ENCODE data around the gene PRKCI.
"Not testable (repeated sequence)": the region's sequence is repeated elsewhere in the genome, so short reads cannot be mapped to it uniquely, and the experiment has no call there.

The PRKCI gene

GRCh38 chr3:170296703-170297102, 74.5 kb downstream of the PRKCI start:
- no peak for DNase-seq (ENCODE audit: low read depth)

DNA sequence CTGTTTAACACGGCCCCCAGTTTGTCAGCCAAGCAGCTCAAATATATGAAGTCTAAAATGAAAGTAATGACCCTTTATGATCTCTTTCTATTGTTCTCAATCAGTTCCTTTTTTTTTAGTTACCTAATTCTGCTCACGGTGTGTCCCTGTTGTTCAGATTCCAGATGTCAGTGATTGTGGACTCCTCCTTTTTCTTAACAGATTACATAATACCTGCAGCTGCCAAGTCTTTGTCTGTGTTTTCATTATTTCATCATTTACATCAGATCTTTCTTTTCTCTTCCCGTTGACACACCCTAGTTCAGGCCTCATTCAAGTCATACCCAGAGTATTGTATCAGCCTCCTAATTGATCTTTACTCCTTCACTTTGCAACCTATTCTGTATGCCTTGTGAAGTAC, 79.2 kb downstream of the PRKCI start:
- DNase-seq (ENCODE audit: low read depth), result no peak

DNA sequence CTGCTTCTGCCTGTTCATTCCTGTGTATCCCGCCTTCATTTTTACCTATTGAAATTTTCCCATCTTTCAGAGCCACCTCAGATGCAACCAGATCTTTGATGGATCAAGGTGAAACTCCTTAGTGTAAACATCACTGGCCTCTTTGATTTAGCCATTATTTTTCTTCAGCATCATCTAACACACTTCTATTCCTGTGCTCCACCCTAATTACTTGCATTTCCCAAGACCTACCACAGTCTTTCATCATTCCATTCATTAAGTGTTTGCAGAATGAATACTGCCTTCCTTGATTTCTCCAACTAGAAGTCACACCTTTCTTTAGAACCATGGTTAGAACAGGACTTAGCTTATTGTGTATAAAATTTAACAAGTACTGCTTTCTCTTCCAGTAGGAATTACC, 79.8 kb downstream of the PRKCI start:
- no peak for DNase-seq (ENCODE audit: low read depth)

GRCh38 chr3:170306015-170306414, 83.8 kb downstream of the PRKCI start:
- DNase-seq (ENCODE audit: low read depth), result no peak

DNA sequence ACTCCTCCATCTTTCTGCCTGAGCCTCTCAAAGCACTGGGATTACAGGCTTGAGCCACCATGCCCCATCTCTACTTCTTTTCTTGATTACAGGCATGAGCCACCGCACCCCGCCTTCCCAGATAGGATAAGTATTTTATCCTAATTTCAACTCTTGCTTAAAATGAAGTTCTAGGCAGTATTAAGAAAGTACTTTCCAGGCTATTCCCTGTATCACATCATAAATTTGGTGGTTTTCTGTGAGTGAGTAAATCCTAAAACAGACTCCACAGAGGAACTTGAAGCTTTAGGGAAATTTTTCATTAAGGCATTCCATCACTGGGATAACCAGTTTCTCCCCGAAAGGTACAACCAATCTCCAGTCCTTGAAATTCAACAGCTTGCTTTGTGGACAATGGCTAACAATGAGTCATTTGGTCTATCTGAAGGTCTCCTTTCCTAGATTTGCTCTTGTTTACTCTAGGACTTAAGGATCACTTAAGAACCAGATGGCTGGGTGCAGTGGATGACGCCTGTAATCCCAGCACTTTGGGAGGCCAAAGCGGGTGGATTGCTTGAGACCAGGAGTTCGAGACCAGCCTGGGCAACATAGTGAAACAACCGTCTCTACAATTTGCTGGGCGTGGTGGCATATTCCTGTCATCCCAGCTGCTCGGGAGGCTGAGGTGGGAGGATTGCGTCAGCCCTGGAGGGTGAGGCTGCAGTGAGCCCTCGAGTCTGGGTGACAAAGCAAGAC, 85.6 kb downstream of the PRKCI start:
- no peak for DNase-seq (ENCODE audit: low read depth)

DNA sequence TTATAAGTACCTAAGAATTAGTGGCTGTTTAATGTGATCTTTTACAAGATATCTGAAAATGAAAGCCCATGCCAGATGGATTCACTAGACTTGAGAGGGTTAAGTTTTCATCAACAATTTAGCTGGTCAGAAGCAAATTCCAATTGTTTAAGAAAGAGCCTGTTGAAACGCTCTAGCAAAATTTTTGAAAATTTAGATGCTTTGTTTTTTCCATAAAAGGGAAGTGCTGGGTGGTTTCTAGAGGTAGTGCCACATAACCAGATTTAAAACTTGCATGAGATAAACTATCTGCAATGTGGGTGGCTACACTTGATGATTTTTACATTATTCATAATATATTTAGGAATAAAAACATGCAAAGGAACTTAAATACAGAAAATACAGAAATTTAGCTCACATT, 86.8 kb downstream of the PRKCI start:
- no peak for DNase-seq (ENCODE audit: low read depth)

GRCh38 chr3:170317954-170318353, 95.7 kb downstream of the PRKCI start:
- DNase-seq (ENCODE audit: low read depth), result no peak

DNA sequence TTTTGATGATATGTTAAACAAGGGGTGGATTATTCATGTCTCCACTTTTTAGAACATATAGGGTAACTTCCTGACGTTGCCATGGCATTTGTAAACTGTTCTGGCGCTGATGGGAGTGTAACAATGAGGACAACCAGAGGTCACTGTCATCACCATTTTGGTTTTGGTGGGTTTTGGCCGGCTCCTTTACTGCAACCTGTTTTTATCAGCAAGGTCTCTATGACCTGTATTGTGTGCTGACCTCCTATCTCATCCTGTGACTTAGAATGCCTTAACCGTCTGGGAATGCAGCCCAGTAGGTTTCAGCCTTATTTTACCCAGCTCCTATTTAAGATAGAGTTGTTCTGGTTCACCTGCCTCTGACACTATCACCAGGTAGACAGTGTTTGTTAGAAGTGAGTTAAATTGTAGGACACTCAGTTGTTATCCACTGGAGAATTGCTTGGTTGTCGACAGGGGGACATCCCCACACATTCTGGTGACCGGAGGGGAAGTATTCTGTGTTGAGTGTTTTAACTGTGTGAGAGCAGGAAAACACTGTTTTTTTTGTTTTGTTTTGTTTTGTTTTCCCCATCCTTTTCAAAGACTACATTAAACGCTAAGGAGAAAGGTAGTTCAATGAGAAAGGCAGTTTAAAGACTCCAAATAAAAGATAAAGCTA, 98.4 kb downstream of the PRKCI start:
- DNase-seq (ENCODE audit: low read depth), result no peak

GRCh38 chr3:170321321-170322034, 99.3 kb downstream of the PRKCI start:
- DNase-seq (ENCODE audit: low read depth), result no peak

- no peak for DNase-seq (ENCODE audit: low read depth)
These were observed 100.5 kb downstream of the PRKCI start for GRCh38 chr3:170322566-170323269.

GRCh38 chr3:170323331-170323730, 101.1 kb downstream of the PRKCI start:
- no peak for DNase-seq (ENCODE audit: low read depth)

- DNase-seq (ENCODE audit: low read depth), result no peak
These were observed 102.7 kb downstream of the PRKCI start for GRCh38 chr3:170324962-170325361.

DNA sequence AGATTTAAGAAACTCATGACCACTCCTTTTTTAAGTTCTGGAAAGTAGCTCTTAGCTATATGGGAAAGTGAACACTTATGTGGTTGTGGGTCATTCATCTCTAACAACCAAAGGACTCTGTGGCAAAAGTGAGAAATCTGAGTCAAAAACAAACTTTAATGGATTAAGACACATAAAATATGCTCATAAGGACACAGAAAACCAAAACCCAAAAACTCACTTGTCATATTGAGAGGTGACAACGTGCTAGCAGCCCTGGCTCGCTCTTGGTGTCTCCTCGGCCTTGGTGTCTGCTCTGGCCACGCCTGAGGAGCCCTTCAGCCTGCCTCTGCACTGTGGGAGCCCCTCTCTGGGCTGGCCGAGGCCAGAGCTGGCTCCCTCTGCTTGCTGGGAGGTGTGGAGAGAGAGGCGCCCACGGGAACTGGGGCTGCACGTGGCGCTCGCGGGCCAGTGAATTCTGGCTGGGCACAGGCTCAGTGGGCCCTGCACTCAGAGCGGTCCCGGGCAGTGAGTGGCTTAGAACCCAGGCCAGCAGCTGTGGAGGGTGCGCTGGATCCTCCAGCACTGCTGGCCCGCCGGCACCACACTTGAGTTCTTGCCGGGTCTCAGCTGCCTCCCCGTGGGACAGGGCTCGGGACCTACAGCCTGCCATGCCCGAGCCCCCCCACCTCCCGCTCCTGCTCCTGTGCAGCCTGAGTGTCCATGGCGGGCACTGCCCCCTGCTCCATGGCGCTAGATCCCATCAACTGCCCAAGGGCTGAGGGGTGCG, 105.0 kb downstream of the PRKCI start:
- DNase-seq (ENCODE audit: low read depth), result no peak

GRCh38 chr3:170327868-170328548, 105.8 kb downstream of the PRKCI start:
- not testable (repeated sequence) for DNase-seq (ENCODE audit: low read depth)

- no peak for DNase-seq (ENCODE audit: low read depth)
These were observed 108.1 kb downstream of the PRKCI start for GRCh38 chr3:170330366-170330765.

GRCh38 chr3:170331143-170331542, 108.9 kb downstream of the PRKCI start:
- no peak for DNase-seq (ENCODE audit: low read depth)

- no peak for DNase-seq (ENCODE audit: low read depth)
These were observed 115.2 kb downstream of the PRKCI start for GRCh38 chr3:170337420-170337819.

- DNase-seq (ENCODE audit: low read depth), result no peak
These were observed 116.6 kb downstream of the PRKCI start for GRCh38 chr3:170338690-170339340.

GRCh38 chr3:170342273-170342672, 120.0 kb downstream of the PRKCI start:
- DNase-seq (ENCODE audit: low read depth), result not testable (repeated sequence)

GRCh38 chr3:170343859-170344258, 121.6 kb downstream of the PRKCI start:
- DNase-seq (ENCODE audit: low read depth), result not testable (repeated sequence)

DNA sequence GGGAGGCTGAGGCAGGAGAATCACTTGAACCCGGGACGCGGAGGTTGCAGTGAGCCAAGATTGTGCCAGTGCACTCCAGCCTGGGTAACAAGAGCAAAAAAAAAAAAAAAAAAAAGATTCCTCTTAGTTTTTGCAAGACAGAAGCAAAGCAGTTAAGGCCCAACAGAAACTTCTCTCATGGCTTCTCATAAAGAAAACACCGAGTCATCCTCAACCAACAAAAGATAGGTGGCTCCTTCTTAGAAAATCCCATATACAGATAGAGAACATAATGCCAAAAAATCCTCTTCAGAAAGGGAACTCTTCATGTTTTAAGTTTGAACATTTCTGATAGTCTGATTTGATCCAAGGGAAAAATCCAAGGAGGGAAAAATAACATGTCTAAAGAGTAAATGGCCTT, 122.7 kb downstream of the PRKCI start:
- DNase-seq (ENCODE audit: low read depth), result no peak
